GM21526 (cell line): ENCODE data around the gene MTMR10.

ENCODE experiments used
- ATAC-seq: cut with Tn5 transposase; IDR thresholded peaks from one replicate; pipeline ENCODE4 v1.9.1; 2021; ENCODE audit warnings: moderate library complexity; ENCODE audit not compliant: unreplicated experiment, low FRiP score

Gene MTMR10

GRCh38 chr15:30962079-30962478 lies 29.3 kb downstream of the MTMR10 start:
- no peak for ATAC-seq

GRCh38 chr15:30958219-30958618 lies 33.2 kb downstream of the MTMR10 start:
- ATAC-seq: no peak

- no peak for ATAC-seq
These were observed 35.0 kb downstream of the MTMR10 start for GRCh38 chr15:30956216-30957124.

- no peak for ATAC-seq
These were observed 36.8 kb downstream of the MTMR10 start for GRCh38 chr15:30954674-30955073.

GRCh38 chr15:30953731-30954378 lies 37.6 kb downstream of the MTMR10 start:
- no peak for ATAC-seq

- no peak for ATAC-seq
These were observed 38.2 kb downstream of the MTMR10 start for GRCh38 chr15:30953183-30953582.

- ATAC-seq: no peak
These were observed 47.6 kb downstream of the MTMR10 start for GRCh38 chr15:30943654-30944335.

GRCh38 chr15:30941520-30941919 lies 49.9 kb downstream of the MTMR10 start:
- no peak for ATAC-seq

- no peak for ATAC-seq
These were observed 51.1 kb downstream of the MTMR10 start for GRCh38 chr15:30940359-30940758.

- no peak for ATAC-seq
These were observed 52.3 kb downstream of the MTMR10 start for GRCh38 chr15:30939161-30939560.

GRCh38 chr15:30933293-30933692 lies 58.1 kb downstream of the MTMR10 start:
- ATAC-seq: no peak

GRCh38 chr15:30930422-30930821 lies 61.0 kb downstream of the MTMR10 start:
- no peak for ATAC-seq

GRCh38 chr15:30929982-30930381 lies 61.4 kb downstream of the MTMR10 start:
- no peak for ATAC-seq

GRCh38 chr15:30929064-30929669 lies 62.3 kb downstream of the MTMR10 start:
- no peak for ATAC-seq

- no peak for ATAC-seq
These were observed 63.4 kb downstream of the MTMR10 start for GRCh38 chr15:30928076-30928475.

- no peak for ATAC-seq
These were observed 64.2 kb downstream of the MTMR10 start for GRCh38 chr15:30927148-30927761.

- no peak for ATAC-seq
These were observed 65.3 kb downstream of the MTMR10 start for GRCh38 chr15:30926161-30926560.

GRCh38 chr15:30925686-30926085 lies 65.7 kb downstream of the MTMR10 start:
- ATAC-seq: no peak

- no peak for ATAC-seq
These were observed 67.1 kb downstream of the MTMR10 start for GRCh38 chr15:30924353-30924752.

- no peak for ATAC-seq
These were observed 68.0 kb downstream of the MTMR10 start for GRCh38 chr15:30923429-30923828.
